GM23248 (cell line): ENCODE measurements around the gene TFG. TPM values are rescaled to one million over a fixed set of nuclear protein-coding genes. Genes with fewer than 3 reads are reported as not detected.
A peak's percentile ranks its signal among the peaks of the same experiment; 100 is the strongest.

ENCODE experiments used
- DNase-seq: peaks from one replicate; pipeline ENCODE4 v3.0.0-alpha.2; 2015
- H2AFZ ChIP-seq: fragments of 200-600 bp; sonication (generic); 2 replicates; pipeline ENCODE4 v1.6.1; 2016; ENCODE audit warnings: antibody characterized with exemption
- H3F3A ChIP-seq: fragments of 200-600 bp; sonication (generic); 2 replicates; pipeline ENCODE4 v1.6.1; 2016; ENCODE audit warnings: mild to moderate bottlenecking, antibody characterized with exemption, mixed run types; ENCODE audit not compliant: insufficient read depth
- H3K27ac ChIP-seq: fragments of 200-600 bp; sonication (generic); 2 replicates; pipeline ENCODE4 v1.5.1; 2016; ENCODE audit warnings: mild to moderate bottlenecking
- H3K27me3 ChIP-seq: fragments of 200-600 bp; sonication (generic); replicated peaks from 2 replicates; pipeline ENCODE4 v1.6.1; 2016; ENCODE audit warnings: mild to moderate bottlenecking; ENCODE audit not compliant: insufficient read depth
- H3K36me3 ChIP-seq: fragments of 200-600 bp; sonication (generic); 2 replicates; pipeline ENCODE4 v1.6.1; 2016; ENCODE audit warnings: low read depth, mild to moderate bottlenecking
- H3K4me1 ChIP-seq: fragments of 200-600 bp; sonication (generic); 2 replicates; pipeline ENCODE4 v1.6.1; 2016; ENCODE audit warnings: mild to moderate bottlenecking; ENCODE audit not compliant: insufficient read depth
- H3K4me2 ChIP-seq: fragments of 200-600 bp; sonication (generic); one replicate; pipeline ENCODE4 v1.6.1; 2016; ENCODE audit warnings: mild to moderate bottlenecking; ENCODE audit not compliant: unreplicated experiment
- H3K4me3 ChIP-seq: fragments of 200-600 bp; sonication (generic); 2 replicates; pipeline ENCODE4 v1.5.1; 2016; ENCODE audit warnings: mild to moderate bottlenecking
- H3K79me2 ChIP-seq: fragments of 200-600 bp; sonication (generic); 2 replicates; pipeline ENCODE4 v1.6.1; 2016; ENCODE audit warnings: mild to moderate bottlenecking; ENCODE audit not compliant: insufficient read depth
- H3K9ac ChIP-seq: fragments of 200-600 bp; sonication (generic); 2 replicates; pipeline ENCODE4 v1.6.1; 2016; ENCODE audit warnings: mild to moderate bottlenecking
- H3K9me2 ChIP-seq: fragments of 200-600 bp; sonication (generic); 2 replicates; pipeline ENCODE4 v1.6.1; 2016; ENCODE audit warnings: mixed run types, mild to moderate bottlenecking, moderate library complexity; ENCODE audit not compliant: insufficient read depth
- H3K9me3 ChIP-seq: fragments of 200-600 bp; sonication (generic); one replicate; pipeline ENCODE4 v1.6.1; 2017; ENCODE audit warnings: low read depth
- H4K20me1 ChIP-seq: fragments of 200-600 bp; sonication (generic); 2 replicates; pipeline ENCODE4 v1.6.0; 2016; ENCODE audit not compliant: insufficient read depth
- EZH2 ChIP-seq: fragments of 200-600 bp; sonication (generic); IDR thresholded peaks from 2 replicates; pipeline ENCODE4 v1.6.1; 2018; ENCODE audit warnings: antibody characterized with exemption, mild to moderate bottlenecking; ENCODE audit not compliant: insufficient read depth, poor library complexity, severe bottlenecking
- EZH2phosphoT487 ChIP-seq: fragments of 200-600 bp; sonication (generic); IDR thresholded peaks from 2 replicates; pipeline ENCODE4 v1.6.1; 2018; ENCODE audit warnings: antibody characterized with exemption, moderate library complexity, mild to moderate bottlenecking, low read depth; ENCODE audit not compliant: insufficient read depth
- WGBS, 2 experiments: methylation state at CpG; one replicate each; pipeline ENCODE4 v1.1.6; 2015 to 2017; ENCODE audit warnings: low lambda C conversion rate in 2 of 2, low coverage in 1 of 2; ENCODE audit errors: missing lambda C conversion rate in 2 of 2; 5-methylcytosine and 5-hydroxymethylcytosine counted together
- in situ Hi-C: fragments of 300-500 bp; cut with MboI; formaldehyde crosslinking; loops from 2 replicates; pipeline ENCODE4 v1.15.0; 2020
- polyA plus RNA-seq: library from polyadenylated mRNA; unstranded; fragments of >200 nt; fragmentation: Nextera tagmentation; extraction: Ambion mirVana; gene quantifications from 2 replicates; pipeline ENCODE4 v1.2.1, GENCODE V29; 2016
- total RNA-seq: library from RNA; depleted of rRNA; stranded (reverse); fragments of >200 nt; shearing (Covaris generic); gene quantifications from 2 replicates; pipeline ENCODE4 v1.2.3, GENCODE V29; 2014

The TFG gene
- total and polyA plus RNA-seq, 2 experiments from 2014 or later, result 157 to 241 TPM

- WGBS, 2 experiments, result 59 to 64% methylated on average over 3 of the region's 3 CpGs
- H3K9me2 ChIP-seq, result no peaks in the 10 kb centered on the region
- in situ Hi-C loops, result no loop called here
These were observed 23.1 kb downstream of the TFG start for GRCh38 chr3:100732435-100732834.

GRCh38 chr3:100737334-100737733 lies 28.0 kb downstream of the TFG start:
- no peak overlapping the region for H3K9ac ChIP-seq

More at GRCh38 chr3:100732435-100732834, 23.1 kb downstream of the TFG start:
- Histone ChIP-seq H3K9me3 (no peaks in the 10 kb centered on the region), H4K20me1 (peaks cover 6% of the 10 kb centered on the region), H3F3A (peaks cover 5% of the 10 kb centered on the region; the same call in 1 of the 2 replicates), H3K79me2 (peaks cover 100% of the 10 kb centered on the region), H3K4me1 (peaks cover 21% of the 10 kb centered on the region), H3K4me3 (no peak overlapping the region), H3K9ac (no peak overlapping the region), H3K36me3 (peaks cover 85% of the 10 kb centered on the region), H2AFZ (no peak overlapping the region), H3K4me2 (no peak overlapping the region), H3K27ac (no peak overlapping the region), H3K27me3 (no peaks in the 10 kb centered on the region)
- no peak for DNase-seq
- TF ChIP-seq EZH2phosphoT487 (no peak), EZH2 (no peak)

GRCh38 chr3:100740207-100740606 lies 30.9 kb downstream of the TFG start:
- peak; percentile 40 for DNase-seq
- H3K79me2 ChIP-seq, result peaks cover 90% of the 10 kb centered on the region
- no peaks in the 10 kb centered on the region for H3K9me3 ChIP-seq
- no peak for TF ChIP-seq EZH2phosphoT487
- no peak for TF ChIP-seq EZH2
- H4K20me1 ChIP-seq, result no peaks in the 10 kb centered on the region
- no peaks in the 10 kb centered on the region for H3K9me2 ChIP-seq
- no peaks in the 10 kb centered on the region for H3K27me3 ChIP-seq
- H3K4me3 ChIP-seq, result no peak overlapping the region
- peaks cover 8% of the 10 kb centered on the region; the same call in 1 of the 2 replicates for H3F3A ChIP-seq
- H3K4me2 ChIP-seq, result no peak overlapping the region
- no peaks in the 10 kb centered on the region for H3K4me1 ChIP-seq
- H3K27ac ChIP-seq, result no peak overlapping the region
- H2AFZ ChIP-seq, result no peak overlapping the region
- no peak overlapping the region for H3K9ac ChIP-seq
- peaks cover 86% of the 10 kb centered on the region for H3K36me3 ChIP-seq
- WGBS, 2 experiments, result 91 to 93% methylated on average over 1 of the region's 1 CpG
- in situ Hi-C loops, result no loop called here

More at GRCh38 chr3:100737334-100737733, 28.0 kb downstream of the TFG start:
- Histone ChIP-seq H3K4me1 (no peaks in the 10 kb centered on the region; the same call in 1 of the 2 replicates), H3K4me2 (no peak overlapping the region), H3K27ac (no peak overlapping the region), H3K4me3 (no peak overlapping the region), H3K36me3 (peaks cover 89% of the 10 kb centered on the region), H2AFZ (no peak overlapping the region), H3F3A (peaks cover 13% of the 10 kb centered on the region; the same call in 1 of the 2 replicates), H3K9me3 (no peaks in the 10 kb centered on the region), H3K79me2 (peaks cover 98% of the 10 kb centered on the region), H3K27me3 (no peaks in the 10 kb centered on the region), H3K9me2 (no peaks in the 10 kb centered on the region), H4K20me1 (peaks cover 6% of the 10 kb centered on the region)
- peak; percentile 56 for DNase-seq
- TF ChIP-seq EZH2phosphoT487, result no peak
- TF ChIP-seq EZH2, result no peak
- in situ Hi-C loops, result no loop called here
- WGBS, 2 experiments, result 3 to 12% methylated on average over 2 of the region's 2 CpGs

- 81 to 84% methylated on average over 3 of the region's 3 CpGs for WGBS, 2 experiments
- no peak for DNase-seq
- Histone ChIP-seq H2AFZ (no peak overlapping the region), H3K36me3 (peaks cover 88% of the 10 kb centered on the region), H3K27ac (no peak overlapping the region), H4K20me1 (no peaks in the 10 kb centered on the region), H3K4me2 (no peak overlapping the region), H3K9ac (no peak overlapping the region), H3K4me1 (no peaks in the 10 kb centered on the region), H3K9me3 (no peaks in the 10 kb centered on the region), H3K79me2 (peaks cover 70% of the 10 kb centered on the region), H3K27me3 (no peaks in the 10 kb centered on the region), H3K4me3 (no peak overlapping the region), H3K9me2 (no peaks in the 10 kb centered on the region), H3F3A (peaks cover 19% of the 10 kb centered on the region)
- TF ChIP-seq EZH2phosphoT487, result no peak
- no peak for TF ChIP-seq EZH2
- in situ Hi-C loops, result no loop called here
These were observed 34.2 kb downstream of the TFG start for GRCh38 chr3:100743535-100743934.
